ENCODE measurements around the gene ADCY5.

ADCY5 gene

GRCh38 chr3:123439806-123440580 is 8.9 kb downstream of the ADCY5 start:
- H3K4me3 ChIP-seq (ENCODE audit: low read length), result no peak overlapping the region
- no peaks in the 10 kb centered on the region for H3K36me3 ChIP-seq (ENCODE audit: control insufficient read depth, insufficient read depth, low read length)
- H3K9ac ChIP-seq (ENCODE audit: low read length), result no peak overlapping the region
- H3K4me1 ChIP-seq (ENCODE audit: control insufficient read depth, insufficient read depth, low read length), result peaks cover 3% of the 10 kb centered on the region
- no peaks in the 10 kb centered on the region for H3K27me3 ChIP-seq (ENCODE audit: control insufficient read depth, insufficient read depth, low read length)
- H3K27ac ChIP-seq (ENCODE audit: low read depth, low read length), result no peak overlapping the region

DNA sequence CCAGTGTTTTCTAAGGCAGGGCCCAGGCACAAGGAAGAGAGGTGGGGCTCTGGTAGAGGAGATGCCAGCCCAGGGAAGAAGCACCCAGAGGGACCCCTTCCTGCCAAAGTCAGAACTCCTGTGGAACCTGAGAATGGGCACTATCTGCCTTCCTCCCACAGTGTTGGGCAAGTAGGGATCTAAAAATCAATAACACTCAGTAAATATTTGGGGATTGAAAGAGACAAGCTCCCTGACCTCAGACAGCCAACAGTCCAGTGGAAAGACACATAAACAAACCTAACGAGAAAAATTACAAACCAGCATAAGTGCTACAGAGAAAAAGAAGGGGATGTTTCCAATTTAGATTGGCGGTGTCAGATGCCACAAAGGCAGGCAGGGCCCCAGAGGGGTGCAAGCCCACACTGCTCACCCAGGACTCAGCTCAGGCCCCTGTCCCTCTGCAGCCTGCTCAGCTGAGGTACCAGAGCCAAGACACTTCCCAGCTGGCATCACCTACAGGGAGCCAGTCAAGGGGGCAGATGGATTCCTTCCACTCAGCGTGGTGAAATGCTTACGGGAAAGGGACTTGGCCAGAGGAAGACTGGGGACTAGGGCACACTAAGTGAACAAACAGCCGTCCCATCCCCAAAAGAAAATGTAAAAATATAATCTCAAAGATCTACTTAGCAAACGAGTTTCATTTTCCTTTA is 15.9 kb downstream of the ADCY5 start:
- no peaks in the 10 kb centered on the region for H3K27me3 ChIP-seq (ENCODE audit: control insufficient read depth, insufficient read depth, low read length)
- no peak overlapping the region for H3K4me3 ChIP-seq (ENCODE audit: low read length)
- no peak overlapping the region for H3K9ac ChIP-seq (ENCODE audit: low read length)
- H3K27ac ChIP-seq (ENCODE audit: low read depth, low read length), result peak overlapping the region; percentile 3
- H3K36me3 ChIP-seq (ENCODE audit: control insufficient read depth, insufficient read depth, low read length), result no peaks in the 10 kb centered on the region
- peaks cover 7% of the 10 kb centered on the region for H3K4me1 ChIP-seq (ENCODE audit: control insufficient read depth, insufficient read depth, low read length)

GRCh38 chr3:123431658-123432324 is 17.1 kb downstream of the ADCY5 start:
- peak overlapping the region; percentile 12 for H3K4me3 ChIP-seq (ENCODE audit: low read length)
- no peak overlapping the region for H3K9ac ChIP-seq (ENCODE audit: low read length)
- H3K4me1 ChIP-seq (ENCODE audit: control insufficient read depth, insufficient read depth, low read length), result peaks cover 7% of the 10 kb centered on the region
- peak overlapping the region; percentile 35 for H3K27ac ChIP-seq (ENCODE audit: low read depth, low read length)
- H3K27me3 ChIP-seq (ENCODE audit: control insufficient read depth, insufficient read depth, low read length), result no peaks in the 10 kb centered on the region
- no peaks in the 10 kb centered on the region for H3K36me3 ChIP-seq (ENCODE audit: control insufficient read depth, insufficient read depth, low read length)

DNA sequence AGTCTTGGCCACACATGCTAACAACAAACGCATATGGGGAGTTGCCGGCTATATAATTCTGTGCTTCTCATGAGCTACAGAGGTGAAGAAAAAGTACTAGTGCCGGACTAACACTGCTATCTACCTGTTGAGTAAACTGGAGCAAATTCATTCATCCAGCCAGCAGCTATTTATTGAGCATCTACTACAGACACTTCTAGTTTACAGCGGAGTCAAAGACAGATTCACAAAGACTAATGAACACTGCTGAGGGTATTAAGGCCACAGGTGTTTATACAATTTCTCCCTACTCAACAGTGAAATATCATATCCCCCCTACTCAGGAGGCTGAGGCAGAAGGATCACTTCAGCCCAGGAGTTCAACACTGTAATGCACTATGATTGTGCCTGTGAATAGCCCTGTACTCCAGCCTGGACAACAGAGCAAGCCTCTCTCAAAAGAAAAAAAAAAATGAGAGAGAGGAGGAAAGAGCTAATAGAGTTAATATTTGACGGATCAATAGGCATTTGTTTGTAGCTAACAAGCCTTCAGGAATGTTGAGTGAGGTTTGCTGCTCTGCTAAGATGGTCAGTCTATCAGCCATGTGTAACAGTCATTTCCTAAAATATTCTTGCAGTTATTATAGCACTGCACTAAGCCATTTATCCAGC is 17.8 kb downstream of the ADCY5 start:
- no peak overlapping the region for H3K4me3 ChIP-seq (ENCODE audit: low read length)
- H3K36me3 ChIP-seq (ENCODE audit: control insufficient read depth, insufficient read depth, low read length), result no peaks in the 10 kb centered on the region
- no peak overlapping the region for H3K9ac ChIP-seq (ENCODE audit: low read length)
- no peaks in the 10 kb centered on the region for H3K27me3 ChIP-seq (ENCODE audit: control insufficient read depth, insufficient read depth, low read length)
- peaks cover 7% of the 10 kb centered on the region for H3K4me1 ChIP-seq (ENCODE audit: control insufficient read depth, insufficient read depth, low read length)
- H3K27ac ChIP-seq (ENCODE audit: low read depth, low read length), result no peak overlapping the region

- H3K27ac ChIP-seq (ENCODE audit: low read depth, low read length), result no peak overlapping the region
- no peaks in the 10 kb centered on the region for H3K27me3 ChIP-seq (ENCODE audit: control insufficient read depth, insufficient read depth, low read length)
- no peak overlapping the region for H3K9ac ChIP-seq (ENCODE audit: low read length)
- H3K36me3 ChIP-seq (ENCODE audit: control insufficient read depth, insufficient read depth, low read length), result no peaks in the 10 kb centered on the region
- no peak overlapping the region for H3K4me3 ChIP-seq (ENCODE audit: low read length)
- H3K4me1 ChIP-seq (ENCODE audit: control insufficient read depth, insufficient read depth, low read length), result peaks cover 7% of the 10 kb centered on the region
Measured at GRCh38 chr3:123430266-123430665, 18.6 kb downstream of the ADCY5 start.

DNA sequence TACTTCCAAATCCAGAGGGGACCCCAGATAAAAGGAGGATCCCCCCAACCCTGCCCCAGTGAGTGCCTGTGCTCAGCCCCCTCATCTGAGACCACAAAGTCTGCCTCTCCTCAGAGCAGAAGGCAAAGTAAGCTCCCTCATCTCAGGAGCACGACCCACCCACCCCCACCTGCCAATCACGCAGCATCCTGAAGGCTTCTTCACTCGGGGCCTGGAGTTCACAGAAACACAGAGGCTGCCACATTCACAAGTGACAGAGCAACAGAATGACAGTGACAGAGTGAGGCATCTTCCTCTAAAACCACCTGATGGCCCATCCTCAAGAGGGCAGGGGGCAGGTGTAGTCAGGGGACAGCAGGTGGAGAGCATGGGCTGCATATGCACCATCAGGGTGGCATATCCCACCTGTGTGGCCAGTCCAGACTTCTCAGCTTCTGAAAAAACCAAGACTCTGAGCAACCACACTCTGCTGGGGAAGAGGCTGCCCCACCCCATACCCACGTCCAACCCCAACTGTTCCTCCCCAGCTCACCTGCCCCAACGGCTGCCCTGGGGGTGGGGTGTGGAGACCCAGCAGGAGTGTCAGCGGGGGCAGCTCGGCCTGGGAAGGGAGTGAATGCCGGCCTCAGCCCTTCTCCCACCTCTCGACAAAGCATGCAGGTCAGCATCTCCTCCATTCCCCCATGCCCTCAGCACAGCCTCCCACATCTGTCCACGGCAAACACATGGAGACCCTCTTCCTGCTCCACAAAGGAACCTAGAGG is 19.3 kb downstream of the ADCY5 start:
- Histone ChIP-seq H3K36me3 (ENCODE audit: control insufficient read depth, insufficient read depth, low read length) (no peaks in the 10 kb centered on the region), H3K9ac (ENCODE audit: low read length) (no peak overlapping the region), H3K27ac (ENCODE audit: low read depth, low read length) (no peak overlapping the region), H3K4me1 (ENCODE audit: control insufficient read depth, insufficient read depth, low read length) (peaks cover 13% of the 10 kb centered on the region), H3K4me3 (ENCODE audit: low read length) (no peak overlapping the region), H3K27me3 (ENCODE audit: control insufficient read depth, insufficient read depth, low read length) (no peaks in the 10 kb centered on the region)

DNA sequence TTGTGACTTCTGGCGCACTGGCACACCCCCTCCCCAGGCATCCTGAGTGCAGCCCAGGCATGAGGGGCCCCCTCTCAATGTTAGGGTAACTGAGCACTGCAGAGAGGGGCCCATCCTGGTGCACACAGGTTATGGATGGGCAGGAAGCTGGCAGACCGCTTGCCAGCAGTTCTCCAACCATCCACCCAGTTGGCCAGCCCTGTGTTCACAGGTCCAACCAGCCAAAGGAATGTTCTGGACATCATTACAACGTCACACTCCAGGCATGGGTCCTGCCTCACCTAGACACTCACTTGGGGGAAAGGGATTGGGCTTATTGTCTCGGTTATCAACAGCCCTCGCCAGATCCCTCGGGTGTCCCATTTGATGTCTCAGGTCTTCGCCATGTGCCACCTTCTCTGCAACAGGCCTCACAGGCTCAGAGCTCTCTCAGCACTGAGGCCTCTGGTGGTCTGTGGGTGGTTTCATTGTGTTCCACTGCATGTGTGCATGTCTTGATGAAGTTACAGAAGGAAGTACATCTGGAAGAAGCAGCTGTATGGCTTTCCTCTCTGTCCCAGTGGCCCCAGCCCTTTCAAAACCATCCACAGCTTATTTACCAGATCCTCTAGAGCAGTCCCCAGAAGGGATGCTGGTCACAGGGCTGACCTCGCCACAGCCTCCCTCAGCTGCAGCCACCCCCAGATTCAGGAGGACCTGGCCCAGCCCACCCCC is 23.7 kb downstream of the ADCY5 start:
- Histone ChIP-seq H3K4me1 (ENCODE audit: control insufficient read depth, insufficient read depth, low read length) (peaks cover 37% of the 10 kb centered on the region), H3K4me3 (ENCODE audit: low read length) (no peak overlapping the region), H3K27ac (ENCODE audit: low read depth, low read length) (peak overlapping the region; percentile 29)

DNA sequence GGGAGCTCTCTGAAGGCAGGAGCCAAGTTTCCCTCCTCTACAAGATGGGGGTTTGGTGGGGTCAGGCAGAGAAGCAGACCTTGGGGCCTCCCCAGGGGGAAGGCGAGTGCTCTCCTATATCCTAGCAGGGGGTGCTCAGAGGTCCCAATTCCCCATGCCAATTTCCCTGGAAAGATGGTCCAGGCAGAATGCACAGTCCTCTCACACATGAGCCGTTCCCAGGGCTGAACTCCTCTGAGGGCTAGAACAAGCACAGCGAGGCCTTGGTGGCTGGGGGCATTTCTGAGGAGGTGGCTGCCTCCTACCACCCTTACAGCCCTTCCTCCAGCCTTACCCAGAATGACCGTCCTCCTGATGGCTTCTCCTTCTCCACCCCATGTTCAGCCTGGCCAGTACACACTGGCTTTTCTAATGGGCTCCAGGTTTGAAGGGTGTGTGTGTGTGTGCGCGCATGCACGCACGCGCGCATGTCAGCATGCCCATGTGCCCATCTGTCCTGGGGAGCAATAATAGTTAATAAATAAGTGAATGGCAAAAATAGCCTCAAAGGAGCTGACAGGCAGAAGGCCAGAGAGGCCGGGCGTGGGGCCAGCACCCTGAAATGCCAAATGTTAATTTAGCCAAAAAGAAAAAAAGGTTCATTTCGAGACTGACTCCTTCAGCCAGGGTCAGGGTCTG is 24.4 kb downstream of the ADCY5 start:
- H3K27me3 ChIP-seq (ENCODE audit: control insufficient read depth, insufficient read depth, low read length), result no peaks in the 10 kb centered on the region
- peak overlapping the region; percentile 63 for H3K27ac ChIP-seq (ENCODE audit: low read depth, low read length)
- H3K4me3 ChIP-seq (ENCODE audit: low read length), result no peak overlapping the region
- no peak overlapping the region for H3K9ac ChIP-seq (ENCODE audit: low read length)
- no peaks in the 10 kb centered on the region for H3K36me3 ChIP-seq (ENCODE audit: control insufficient read depth, insufficient read depth, low read length)
- H3K4me1 ChIP-seq (ENCODE audit: control insufficient read depth, insufficient read depth, low read length), result peaks cover 43% of the 10 kb centered on the region

More for the DNA sequence above, 23.7 kb downstream of the ADCY5 start:
- no peaks in the 10 kb centered on the region for H3K27me3 ChIP-seq (ENCODE audit: control insufficient read depth, insufficient read depth, low read length)
- H3K36me3 ChIP-seq (ENCODE audit: control insufficient read depth, insufficient read depth, low read length), result no peaks in the 10 kb centered on the region
- H3K9ac ChIP-seq (ENCODE audit: low read length), result no peak overlapping the region

GRCh38 chr3:123423806-123424205 is 25.1 kb downstream of the ADCY5 start:
- Histone ChIP-seq H3K4me1 (ENCODE audit: control insufficient read depth, insufficient read depth, low read length) (peaks cover 49% of the 10 kb centered on the region), H3K4me3 (ENCODE audit: low read length) (no peak overlapping the region), H3K9ac (ENCODE audit: low read length) (no peak overlapping the region), H3K27me3 (ENCODE audit: control insufficient read depth, insufficient read depth, low read length) (no peaks in the 10 kb centered on the region), H3K36me3 (ENCODE audit: control insufficient read depth, insufficient read depth, low read length) (no peaks in the 10 kb centered on the region), H3K27ac (ENCODE audit: low read depth, low read length) (peak overlapping the region; percentile 51)

- H3K27ac ChIP-seq (ENCODE audit: low read depth, low read length), result peak overlapping the region; percentile 82
- no peak overlapping the region for H3K9ac ChIP-seq (ENCODE audit: low read length)
- peaks cover 50% of the 10 kb centered on the region for H3K4me1 ChIP-seq (ENCODE audit: control insufficient read depth, insufficient read depth, low read length)
- H3K36me3 ChIP-seq (ENCODE audit: control insufficient read depth, insufficient read depth, low read length), result no peaks in the 10 kb centered on the region
- H3K27me3 ChIP-seq (ENCODE audit: control insufficient read depth, insufficient read depth, low read length), result no peaks in the 10 kb centered on the region
- no peak overlapping the region for H3K4me3 ChIP-seq (ENCODE audit: low read length)
Measured at GRCh38 chr3:123423031-123423430, 25.9 kb downstream of the ADCY5 start.

DNA sequence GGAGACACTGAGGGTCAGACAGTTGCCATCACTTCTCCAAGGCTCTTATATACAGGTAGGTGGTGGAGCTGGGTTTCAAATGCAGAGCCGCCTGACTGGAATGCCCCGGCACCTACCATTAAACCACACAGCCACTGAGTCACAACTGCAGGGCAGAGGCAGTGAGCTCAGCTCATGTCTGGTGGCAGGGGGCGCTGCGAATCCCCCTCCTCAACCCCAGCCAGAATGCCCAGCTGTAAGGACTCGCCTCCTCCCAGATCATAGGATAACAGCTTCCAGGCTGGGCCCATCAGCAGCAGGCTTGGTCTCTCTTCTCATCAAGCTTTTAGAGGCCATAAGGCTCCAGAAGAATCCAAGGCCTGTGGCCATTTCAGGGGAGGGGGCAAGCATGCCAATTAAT is 26.4 kb downstream of the ADCY5 start:
- H3K27ac ChIP-seq (ENCODE audit: low read depth, low read length), result peak overlapping the region; percentile 82
- H3K4me1 ChIP-seq (ENCODE audit: control insufficient read depth, insufficient read depth, low read length), result peaks cover 50% of the 10 kb centered on the region
- H3K9ac ChIP-seq (ENCODE audit: low read length), result no peak overlapping the region
- H3K4me3 ChIP-seq (ENCODE audit: low read length), result no peak overlapping the region
- H3K36me3 ChIP-seq (ENCODE audit: control insufficient read depth, insufficient read depth, low read length), result no peaks in the 10 kb centered on the region
- H3K27me3 ChIP-seq (ENCODE audit: control insufficient read depth, insufficient read depth, low read length), result no peaks in the 10 kb centered on the region
